K562 (cell line): ENCODE measurements around the gene LRRC15. TPM values are rescaled to one million over a fixed set of nuclear protein-coding genes. Genes with fewer than 3 reads are reported as not detected.

Experiments used
- BCOR ChIP-seq: fragments of 450-650 bp; IDR thresholded peaks from 2 replicates; pipeline ENCODE4 v1.6.1; 2016
- BHLHE40 ChIP-seq: IDR thresholded peaks from 2 replicates; pipeline ENCODE4 v1.6.1; 2011; ENCODE audit warnings: low read length, improper control_type of control experiment
- ETV5 ChIP-seq: sonication (generic); formaldehyde crosslinking; IDR thresholded peaks from 2 replicates; pipeline ENCODE4 v1.4.0; 2020; ENCODE audit warnings: low read depth, mild to moderate bottlenecking, missing genetic modification reagents
- HDAC6 ChIP-seq: IDR thresholded peaks from 2 replicates; pipeline ENCODE4 v1.6.1; 2012; ENCODE audit warnings: low read depth, mild to moderate bottlenecking, control low read depth, inconsistent platforms, low read length, moderate library complexity
- OTX1 ChIP-seq: fragments of 450-650 bp; formaldehyde crosslinking; IDR thresholded peaks from 2 replicates; pipeline ENCODE4 v1.4.0; 2022; ENCODE audit warnings: mild to moderate bottlenecking
- TCF7 ChIP-seq: sonication (generic); IDR thresholded peaks from 2 replicates; pipeline ENCODE4 v1.6.1; 2016; ENCODE audit warnings: antibody characterized with exemption, borderline replicate concordance
- XRCC5 ChIP-seq: fragments of 200-400 bp; formaldehyde crosslinking; IDR thresholded peaks from 2 replicates; pipeline ENCODE4 v1.6.1; 2017; ENCODE audit warnings: low read depth, mild to moderate bottlenecking, low read length
- ZC3H11A ChIP-seq: IDR thresholded peaks from 2 replicates; pipeline ENCODE4 v1.6.1; 2012; ENCODE audit warnings: low read depth, low read length, improper control_type of control experiment
- ZNF165 ChIP-seq: fragments of 250-450 bp; sonication (Bioruptor Pico); IDR thresholded peaks from 2 replicates; pipeline ENCODE4 v1.4.0; 2020; ENCODE audit warnings: borderline replicate concordance
- ZNF384 ChIP-seq: IDR thresholded peaks from 2 replicates; pipeline ENCODE4 v1.6.1; 2012; ENCODE audit warnings: low read depth, low read length, improper control_type of control experiment
- ZNF57 ChIP-seq: fragments of 450-650 bp; formaldehyde crosslinking; IDR thresholded peaks from 2 replicates; pipeline ENCODE4 v1.4.0; 2020; ENCODE audit warnings: mild to moderate bottlenecking, moderate library complexity
- polyA plus RNA-seq, 8 experiments: library from polyadenylated mRNA; depleted of rRNA in 4 of 8; stranded (reverse) in 5 of 8; unstranded in 3 of 8; fragments of >200 nt; fragmentation: Nextera tagmentation in 2 of 8; fragmentation: Illumina TruSeq in 1 of 8; extraction: Ambion mirVana in 2 of 8; extraction: Trizol in 1 of 8; gene quantifications; 2 replicates each; pipeline versions ENCODE4 v1.2.1 to v1.2.3, GENCODE V29; 2011 to 2014; ENCODE audit warnings: inconsistent platforms in 1 of 8, missing spikeins in 1 of 8
- total RNA-seq, 7 experiments: library from RNA; depleted of rRNA in 6 of 7; stranded (reverse); fragments of >200 nt in 6 of 7; fragmentation: Illumina TruSeq in 2 of 7; extraction: Trizol in 2 of 7; gene quantifications; 2 replicates each; pipeline versions ENCODE4 v1.2.1 to v1.2.3, GENCODE V29; 2011 to 2021; ENCODE audit warnings: low replicate concordance in 1 of 7
- TF ChIP-seq, protein P1 (sequence below), 2 experiments: fragments of 250-450 bp in 1 of 2; fragments of 450-650 bp in 1 of 2; sonication (Bioruptor Pico) in 1 of 2; IDR thresholded peaks; 2 replicates each; pipeline versions ENCODE4 v1.6.1 to v1.8.0; 2016 to 2021; ENCODE audit warnings: mild to moderate bottlenecking in 2 of 2, moderate library complexity in 2 of 2, missing compliant biosample characterization in 1 of 2, missing genetic modification characterization in 1 of 2
- TF ChIP-seq, protein P2 (sequence below): sonication (generic); formaldehyde crosslinking; IDR thresholded peaks from 2 replicates; pipeline ENCODE4 v1.9.0; 2022; ENCODE audit warnings: mild to moderate bottlenecking, missing genetic modification reagents
- TF ChIP-seq, protein P3 (sequence below): fragments of 200-400 bp; formaldehyde crosslinking; IDR thresholded peaks from 2 replicates; pipeline ENCODE4 v1.6.1; 2017; ENCODE audit warnings: mild to moderate bottlenecking, low read depth, low read length, moderate library complexity
- TF ChIP-seq, protein P4 (sequence below), 3 experiments: IDR thresholded peaks in 2 of 3; conservative IDR thresholded peaks in 1 of 3; 2 replicates each; pipeline ENCODE4 v1.5.1; 2011 to 2012; ENCODE audit warnings: low read length in 3 of 3, mild to moderate bottlenecking in 3 of 3, control low read depth in 2 of 3, improper control_type of control experiment in 1 of 3, inconsistent platforms in 1 of 3, low read depth in 1 of 3, mixed read lengths in 1 of 3, moderate library complexity in 1 of 3; ENCODE audit not compliant: insufficient read depth in 2 of 3
- TF ChIP-seq, protein P5 (sequence below): sonication (generic); formaldehyde crosslinking; IDR thresholded peaks from 2 replicates; pipeline ENCODE4 v1.8.0; 2022; ENCODE audit warnings: mild to moderate bottlenecking, low read depth, missing genetic modification reagents
- TF ChIP-seq, protein P6 (sequence below): fragments of 250-450 bp; sonication (Bioruptor Pico); IDR thresholded peaks from 2 replicates; pipeline ENCODE4 v1.5.0; 2021

LRRC15 gene
- total and polyA plus RNA-seq, 9 of the 15 experiments (the other 6 are each of a cell fraction or from before 2014, with no cell fraction given), result not detected

DNA sequence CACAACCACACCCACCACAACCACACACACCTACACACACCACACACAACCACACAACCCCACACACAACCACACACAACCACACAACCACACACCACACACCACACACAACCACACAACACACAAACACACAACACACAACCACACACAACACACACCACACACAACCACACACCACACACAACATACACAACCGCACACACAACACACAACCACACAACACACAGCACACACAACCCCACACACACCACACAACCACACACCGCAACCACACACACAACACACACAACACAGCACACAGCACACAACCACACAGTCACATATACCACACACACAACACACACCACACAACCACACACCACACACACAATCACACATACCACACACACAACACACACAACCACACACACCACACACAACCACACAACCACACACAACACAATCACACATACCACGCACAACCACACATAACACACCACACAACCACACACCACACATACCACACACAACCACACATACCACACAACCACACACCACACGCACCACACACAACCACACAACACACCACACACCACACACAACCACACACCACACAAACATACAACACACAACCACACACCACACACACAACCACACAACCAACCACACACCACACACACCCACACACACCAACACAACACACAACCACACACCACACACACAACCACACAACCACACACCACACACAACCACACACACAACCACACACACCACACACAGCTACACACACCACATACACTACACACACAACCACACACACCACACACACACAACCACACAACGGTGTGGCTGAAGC lies 42.1 kb downstream of the LRRC15 start (continued):
- TF ChIP-seq, protein P1, sequence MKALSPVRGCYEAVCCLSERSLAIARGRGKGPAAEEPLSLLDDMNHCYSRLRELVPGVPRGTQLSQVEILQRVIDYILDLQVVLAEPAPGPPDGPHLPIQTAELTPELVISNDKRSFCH (CRISPR knock-in tag; IDR thresholded peaks at IDR 0.05), result no peak
- TF ChIP-seq, protein P1 (tag; IDR thresholded peaks at IDR 0.05), result no peak
- TF ChIP-seq, protein P2, sequence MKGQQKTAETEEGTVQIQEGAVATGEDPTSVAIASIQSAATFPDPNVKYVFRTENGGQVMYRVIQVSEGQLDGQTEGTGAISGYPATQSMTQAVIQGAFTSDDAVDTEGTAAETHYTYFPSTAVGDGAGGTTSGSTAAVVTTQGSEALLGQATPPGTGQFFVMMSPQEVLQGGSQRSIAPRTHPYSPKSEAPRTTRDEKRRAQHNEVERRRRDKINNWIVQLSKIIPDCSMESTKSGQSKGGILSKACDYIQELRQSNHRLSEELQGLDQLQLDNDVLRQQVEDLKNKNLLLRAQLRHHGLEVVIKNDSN (CRISPR knock-in tag), result 0 out of 2 replicates have a peak, but pooled peaks have one; percentile 6
- TF ChIP-seq ETV5 (no peak), TCF7 (no peak), OTX1 (CRISPR knock-in tag) (peak; percentile 16; the same call in 1 of the 2 replicates), BCOR (peak; percentile 33; the same call in 1 of the 2 replicates), HDAC6 (peak; percentile 96), ZC3H11A (no peak), ZNF57 (CRISPR knock-in tag) (no peak), ZNF165 (no peak), ZNF384 (no peak), XRCC5 (peak; percentile 65; the same call in 1 of the 2 replicates), BHLHE40 (no peak)
- TF ChIP-seq, protein P3, sequence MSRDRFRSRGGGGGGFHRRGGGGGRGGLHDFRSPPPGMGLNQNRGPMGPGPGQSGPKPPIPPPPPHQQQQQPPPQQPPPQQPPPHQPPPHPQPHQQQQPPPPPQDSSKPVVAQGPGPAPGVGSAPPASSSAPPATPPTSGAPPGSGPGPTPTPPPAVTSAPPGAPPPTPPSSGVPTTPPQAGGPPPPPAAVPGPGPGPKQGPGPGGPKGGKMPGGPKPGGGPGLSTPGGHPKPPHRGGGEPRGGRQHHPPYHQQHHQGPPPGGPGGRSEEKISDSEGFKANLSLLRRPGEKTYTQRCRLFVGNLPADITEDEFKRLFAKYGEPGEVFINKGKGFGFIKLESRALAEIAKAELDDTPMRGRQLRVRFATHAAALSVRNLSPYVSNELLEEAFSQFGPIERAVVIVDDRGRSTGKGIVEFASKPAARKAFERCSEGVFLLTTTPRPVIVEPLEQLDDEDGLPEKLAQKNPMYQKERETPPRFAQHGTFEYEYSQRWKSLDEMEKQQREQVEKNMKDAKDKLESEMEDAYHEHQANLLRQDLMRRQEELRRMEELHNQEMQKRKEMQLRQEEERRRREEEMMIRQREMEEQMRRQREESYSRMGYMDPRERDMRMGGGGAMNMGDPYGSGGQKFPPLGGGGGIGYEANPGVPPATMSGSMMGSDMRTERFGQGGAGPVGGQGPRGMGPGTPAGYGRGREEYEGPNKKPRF, result no peak
- TF ChIP-seq, protein P4, sequence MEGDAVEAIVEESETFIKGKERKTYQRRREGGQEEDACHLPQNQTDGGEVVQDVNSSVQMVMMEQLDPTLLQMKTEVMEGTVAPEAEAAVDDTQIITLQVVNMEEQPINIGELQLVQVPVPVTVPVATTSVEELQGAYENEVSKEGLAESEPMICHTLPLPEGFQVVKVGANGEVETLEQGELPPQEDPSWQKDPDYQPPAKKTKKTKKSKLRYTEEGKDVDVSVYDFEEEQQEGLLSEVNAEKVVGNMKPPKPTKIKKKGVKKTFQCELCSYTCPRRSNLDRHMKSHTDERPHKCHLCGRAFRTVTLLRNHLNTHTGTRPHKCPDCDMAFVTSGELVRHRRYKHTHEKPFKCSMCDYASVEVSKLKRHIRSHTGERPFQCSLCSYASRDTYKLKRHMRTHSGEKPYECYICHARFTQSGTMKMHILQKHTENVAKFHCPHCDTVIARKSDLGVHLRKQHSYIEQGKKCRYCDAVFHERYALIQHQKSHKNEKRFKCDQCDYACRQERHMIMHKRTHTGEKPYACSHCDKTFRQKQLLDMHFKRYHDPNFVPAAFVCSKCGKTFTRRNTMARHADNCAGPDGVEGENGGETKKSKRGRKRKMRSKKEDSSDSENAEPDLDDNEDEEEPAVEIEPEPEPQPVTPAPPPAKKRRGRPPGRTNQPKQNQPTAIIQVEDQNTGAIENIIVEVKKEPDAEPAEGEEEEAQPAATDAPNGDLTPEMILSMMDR (IDR thresholded peaks at IDR 0.05 in 2 of 3, conservative IDR thresholded peaks at IDR 0.05 in 1 of 3; ENCODE audit: insufficient read depth in 2 of 3, low read depth in 1 of 3, low read length in 3 of 3), result no peak
- TF ChIP-seq, protein P5, sequence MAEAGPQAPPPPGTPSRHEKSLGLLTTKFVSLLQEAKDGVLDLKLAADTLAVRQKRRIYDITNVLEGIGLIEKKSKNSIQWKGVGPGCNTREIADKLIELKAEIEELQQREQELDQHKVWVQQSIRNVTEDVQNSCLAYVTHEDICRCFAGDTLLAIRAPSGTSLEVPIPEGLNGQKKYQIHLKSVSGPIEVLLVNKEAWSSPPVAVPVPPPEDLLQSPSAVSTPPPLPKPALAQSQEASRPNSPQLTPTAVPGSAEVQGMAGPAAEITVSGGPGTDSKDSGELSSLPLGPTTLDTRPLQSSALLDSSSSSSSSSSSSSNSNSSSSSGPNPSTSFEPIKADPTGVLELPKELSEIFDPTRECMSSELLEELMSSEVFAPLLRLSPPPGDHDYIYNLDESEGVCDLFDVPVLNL (CRISPR knock-in tag), result 0 out of 2 replicates have a peak, but pooled peaks have one; percentile 54
- TF ChIP-seq, protein P6, sequence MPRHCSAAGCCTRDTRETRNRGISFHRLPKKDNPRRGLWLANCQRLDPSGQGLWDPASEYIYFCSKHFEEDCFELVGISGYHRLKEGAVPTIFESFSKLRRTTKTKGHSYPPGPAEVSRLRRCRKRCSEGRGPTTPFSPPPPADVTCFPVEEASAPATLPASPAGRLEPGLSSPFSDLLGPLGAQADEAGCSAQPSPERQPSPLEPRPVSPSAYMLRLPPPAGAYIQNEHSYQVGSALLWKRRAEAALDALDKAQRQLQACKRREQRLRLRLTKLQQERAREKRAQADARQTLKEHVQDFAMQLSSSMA (CRISPR knock-in tag), result no peak
